22Rv1 (cell line): ENCODE data around the gene KHNYN.

Experiments
- H3K27ac ChIP-seq: fragments of 450-650 bp; 2 replicates; pipeline ENCODE4 v1.5.1; 2017
- ZFX ChIP-seq: fragments of 450-650 bp; IDR thresholded peaks from 2 replicates; pipeline ENCODE4 v1.6.1; 2017; ENCODE audit warnings: antibody characterized with exemption, borderline replicate concordance
- TF ChIP-seq, protein P1 (sequence below): fragments of 450-650 bp; IDR thresholded peaks from 2 replicates; pipeline ENCODE4 v1.5.1; 2017; ENCODE audit warnings: mild to moderate bottlenecking

Gene KHNYN

DNA sequence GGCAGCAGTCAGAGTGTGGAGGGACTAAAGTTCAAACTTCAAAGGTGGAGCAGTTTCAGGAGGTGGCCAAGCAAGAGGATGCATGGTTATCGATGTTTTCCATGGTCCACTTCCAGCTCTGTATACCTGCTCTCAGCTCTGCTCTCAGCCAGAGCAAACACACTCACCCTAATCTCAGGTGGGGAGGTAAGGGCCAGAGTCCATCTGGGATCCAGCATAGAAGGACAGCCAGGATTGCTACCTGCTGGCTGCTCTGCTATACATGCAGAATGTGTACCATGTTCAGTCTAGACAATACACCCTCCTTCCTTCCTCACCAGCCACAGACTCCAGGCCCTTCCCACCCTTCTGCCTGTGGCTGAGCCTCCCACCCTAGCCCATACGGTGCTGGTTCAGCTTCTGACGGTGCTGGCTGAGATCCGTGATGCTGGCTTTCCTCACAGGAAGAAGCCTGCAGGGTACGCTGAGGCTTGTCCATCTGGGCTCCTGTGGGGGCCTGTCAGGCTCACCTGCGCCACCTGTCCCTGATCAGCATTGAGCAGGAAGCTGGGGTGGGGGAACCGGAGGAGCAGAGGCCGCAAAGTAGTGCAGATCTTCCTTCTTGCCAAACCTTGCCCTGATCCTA, 2.7 kb upstream of the KHNYN start:
- TF ChIP-seq, protein P1, sequence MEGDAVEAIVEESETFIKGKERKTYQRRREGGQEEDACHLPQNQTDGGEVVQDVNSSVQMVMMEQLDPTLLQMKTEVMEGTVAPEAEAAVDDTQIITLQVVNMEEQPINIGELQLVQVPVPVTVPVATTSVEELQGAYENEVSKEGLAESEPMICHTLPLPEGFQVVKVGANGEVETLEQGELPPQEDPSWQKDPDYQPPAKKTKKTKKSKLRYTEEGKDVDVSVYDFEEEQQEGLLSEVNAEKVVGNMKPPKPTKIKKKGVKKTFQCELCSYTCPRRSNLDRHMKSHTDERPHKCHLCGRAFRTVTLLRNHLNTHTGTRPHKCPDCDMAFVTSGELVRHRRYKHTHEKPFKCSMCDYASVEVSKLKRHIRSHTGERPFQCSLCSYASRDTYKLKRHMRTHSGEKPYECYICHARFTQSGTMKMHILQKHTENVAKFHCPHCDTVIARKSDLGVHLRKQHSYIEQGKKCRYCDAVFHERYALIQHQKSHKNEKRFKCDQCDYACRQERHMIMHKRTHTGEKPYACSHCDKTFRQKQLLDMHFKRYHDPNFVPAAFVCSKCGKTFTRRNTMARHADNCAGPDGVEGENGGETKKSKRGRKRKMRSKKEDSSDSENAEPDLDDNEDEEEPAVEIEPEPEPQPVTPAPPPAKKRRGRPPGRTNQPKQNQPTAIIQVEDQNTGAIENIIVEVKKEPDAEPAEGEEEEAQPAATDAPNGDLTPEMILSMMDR = no peak
- no peak for TF ChIP-seq ZFX
- no peak overlapping the region for H3K27ac ChIP-seq

DNA sequence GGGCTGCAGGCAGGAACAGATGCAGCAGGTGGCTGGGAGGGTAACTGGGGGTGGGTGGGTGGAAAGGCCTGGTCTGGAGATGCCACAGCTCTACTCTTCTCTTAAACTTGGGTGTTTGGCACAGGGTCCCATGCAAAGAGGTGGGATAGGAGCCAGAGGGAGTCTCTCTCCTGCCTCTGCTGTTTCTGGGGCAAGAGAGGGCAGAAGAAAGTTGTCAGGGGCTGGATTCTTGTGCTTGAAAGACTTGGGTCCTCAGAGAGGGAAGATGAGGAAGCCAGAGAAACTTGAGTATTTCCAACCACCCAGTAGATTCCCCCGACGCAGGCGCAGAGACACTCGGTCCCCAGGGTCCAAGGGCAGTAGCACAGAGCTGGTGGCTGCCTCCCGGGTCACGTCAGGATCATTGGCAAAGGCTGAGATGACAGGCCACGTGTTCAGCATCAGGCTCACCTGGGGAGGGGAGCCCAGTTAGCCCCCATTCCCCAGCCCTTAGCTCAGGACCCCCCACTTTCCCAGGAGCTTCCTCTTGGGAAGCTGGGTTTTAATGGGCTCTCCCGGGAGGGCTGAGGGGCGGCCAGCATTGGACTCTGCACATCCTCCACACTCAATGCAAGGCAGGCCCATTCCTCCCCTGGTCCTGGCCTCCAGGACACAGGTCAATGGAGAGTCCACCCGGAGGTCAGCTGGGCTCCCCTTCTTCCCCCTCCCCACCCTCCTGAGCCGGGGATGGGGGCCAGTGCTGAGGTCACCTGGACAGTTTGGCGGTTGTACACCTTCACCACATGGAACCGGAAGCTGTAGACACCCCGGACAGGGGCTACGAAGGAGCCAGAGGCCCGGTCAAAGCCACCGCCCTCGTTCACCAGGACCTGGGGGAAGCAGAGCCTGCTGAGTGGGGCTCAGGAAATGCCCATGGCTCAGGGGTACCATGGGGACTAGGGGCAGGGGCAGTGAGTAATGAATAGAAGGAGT, 1.9 kb upstream of the KHNYN start:
- TF ChIP-seq, protein P1 = no peak
- TF ChIP-seq ZFX = no peak
- H3K27ac ChIP-seq = no peak overlapping the region

DNA sequence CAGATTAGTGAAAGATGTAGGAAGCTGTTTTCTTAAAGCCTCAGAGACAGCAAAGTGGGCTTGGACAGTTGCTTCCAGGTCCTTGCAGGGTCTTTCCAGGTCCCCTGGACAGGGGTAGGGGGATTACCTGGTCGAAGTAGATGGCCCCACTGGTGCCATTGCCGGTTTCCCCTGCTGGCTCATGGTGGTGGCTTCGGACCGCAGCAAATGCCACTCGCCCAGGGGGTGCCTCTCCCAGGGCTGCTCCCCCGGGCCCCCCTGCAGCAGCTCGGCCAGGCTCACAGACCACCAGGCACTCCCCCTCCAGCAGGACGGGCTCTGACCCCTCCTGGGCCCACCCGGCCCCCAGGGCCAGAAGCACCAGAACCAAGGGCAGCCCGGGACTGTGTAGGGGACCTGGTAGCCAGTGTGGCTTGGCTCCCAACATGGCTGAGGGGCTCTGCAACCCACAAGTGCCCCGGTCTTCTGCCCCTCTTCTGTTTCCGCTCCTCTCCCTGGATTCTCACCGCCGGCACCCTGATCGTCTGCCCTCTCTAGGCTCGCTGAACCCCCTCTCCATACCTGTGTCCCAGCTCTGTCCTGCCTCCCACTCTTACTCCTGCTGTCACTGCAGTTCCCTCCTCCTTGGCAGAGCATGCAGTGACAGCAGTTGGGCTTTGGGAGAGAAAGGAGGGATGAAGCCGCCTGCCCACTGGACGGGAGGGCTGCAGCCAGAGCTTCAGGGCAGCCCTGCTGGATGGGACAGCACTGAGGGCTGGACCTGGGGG, 943 bp upstream of the KHNYN start:
- TF ChIP-seq ZFX = no peak
- peak overlapping the region; percentile 81 for H3K27ac ChIP-seq

DNA sequence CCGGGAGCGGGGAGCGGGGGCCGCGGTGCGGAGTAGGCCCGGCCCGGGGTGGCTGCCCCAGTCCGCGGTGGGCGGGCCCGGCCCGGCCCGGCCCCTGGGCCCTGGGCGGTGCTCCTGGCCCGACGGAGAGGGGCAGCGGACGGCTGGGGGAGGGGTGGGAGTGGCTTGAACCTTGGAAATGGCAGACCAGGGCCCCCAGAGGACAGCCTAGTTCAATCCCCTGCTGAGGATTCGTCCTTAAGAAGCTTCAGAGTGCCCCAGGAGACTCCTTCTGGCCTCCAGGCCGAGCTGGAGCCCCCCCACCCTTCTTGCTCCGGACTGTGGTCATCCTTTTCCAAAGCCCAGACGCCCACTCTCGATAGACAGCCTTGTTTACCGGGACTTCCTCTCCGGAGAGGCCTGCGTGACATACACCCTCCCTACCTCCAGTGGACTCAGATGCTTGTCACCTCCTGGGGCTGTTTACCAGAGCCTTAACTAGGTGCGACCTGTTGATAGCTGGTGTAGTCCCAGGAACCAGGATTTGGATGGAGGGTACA, 458 bp downstream of the KHNYN start:
- TF ChIP-seq ZFX = no peak
- TF ChIP-seq, protein P1 = no peak
- H3K27ac ChIP-seq = peak overlapping the region; percentile 81

DNA sequence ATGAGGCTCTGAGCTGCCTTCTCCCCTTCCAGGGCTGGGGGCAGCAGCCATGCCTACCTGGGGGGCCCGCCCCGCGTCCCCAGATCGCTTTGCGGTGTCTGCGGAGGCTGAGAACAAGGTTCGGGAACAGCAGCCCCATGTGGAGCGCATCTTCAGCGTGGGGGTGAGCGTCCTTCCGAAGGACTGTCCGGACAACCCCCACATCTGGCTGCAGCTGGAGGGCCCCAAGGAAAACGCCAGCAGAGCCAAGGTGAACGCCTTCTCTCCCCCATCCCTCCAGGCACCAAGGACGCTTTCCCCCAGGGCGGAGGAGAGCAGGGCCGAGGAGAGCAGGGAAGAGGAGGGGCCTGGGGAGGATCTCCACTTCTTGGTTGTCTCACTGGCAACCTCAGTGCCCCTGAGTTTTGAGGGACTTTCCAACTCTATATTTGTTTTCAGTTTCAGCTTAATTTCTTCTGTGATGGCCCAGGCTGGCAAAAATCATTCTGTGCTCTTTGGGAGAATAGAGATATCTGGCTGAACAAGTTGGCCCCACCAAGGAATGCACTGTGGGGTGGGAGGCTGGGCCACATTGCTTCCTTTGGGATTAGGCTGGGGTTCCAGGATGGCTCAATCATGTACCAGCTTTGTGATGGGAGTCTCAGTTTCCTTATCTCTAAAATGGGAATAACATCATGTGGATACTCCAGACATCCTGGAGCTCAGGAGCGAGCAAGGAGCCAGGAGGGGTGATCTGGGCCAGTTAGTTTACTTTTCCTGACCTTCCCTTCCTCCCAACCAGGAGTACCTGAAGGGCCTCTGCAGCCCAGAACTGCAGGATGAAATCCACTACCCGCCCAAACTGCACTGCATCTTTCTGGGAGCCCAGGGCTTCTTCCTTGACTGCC, 1.2 kb downstream of the KHNYN start:
- H3K27ac ChIP-seq = peak overlapping the region; percentile 81
- TF ChIP-seq ZFX = no peak
- TF ChIP-seq, protein P1 = no peak

DNA sequence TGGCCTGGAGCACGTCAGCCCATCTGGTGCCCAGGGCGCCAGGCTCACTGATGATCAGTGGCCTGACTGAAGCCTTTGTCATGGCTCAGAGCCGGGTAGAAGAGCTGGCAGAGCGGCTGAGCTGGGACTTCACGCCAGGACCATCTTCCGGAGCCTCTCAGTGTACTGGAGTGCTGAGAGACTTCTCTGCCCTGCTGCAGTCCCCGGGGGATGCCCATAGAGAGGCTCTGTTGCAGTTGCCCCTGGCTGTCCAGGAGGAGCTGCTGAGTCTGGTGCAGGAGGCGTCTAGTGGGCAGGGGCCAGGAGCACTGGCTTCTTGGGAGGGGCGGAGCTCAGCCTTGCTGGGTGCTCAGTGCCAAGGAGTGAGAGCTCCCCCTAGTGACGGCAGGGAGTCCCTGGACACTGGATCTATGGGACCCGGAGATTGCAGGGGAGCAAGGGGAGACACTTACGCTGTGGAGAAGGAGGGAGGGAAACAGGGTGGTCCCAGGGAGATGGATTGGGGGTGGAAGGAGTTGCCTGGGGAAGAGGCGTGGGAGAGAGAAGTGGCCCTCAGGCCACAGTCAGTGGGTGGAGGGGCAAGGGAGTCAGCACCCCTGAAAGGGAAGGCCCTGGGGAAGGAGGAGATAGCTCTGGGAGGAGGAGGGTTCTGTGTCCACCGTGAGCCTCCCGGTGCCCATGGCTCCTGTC, 2.0 kb downstream of the KHNYN start:
- peak overlapping the region; percentile 81 for H3K27ac ChIP-seq
- TF ChIP-seq ZFX = no peak
- TF ChIP-seq, protein P1 = peak; percentile 91
